ENCODE data around the gene APOO. TPM values are rescaled to one million over a fixed set of nuclear protein-coding genes. Genes with fewer than 3 reads are reported as not detected.
"Not testable (repeated sequence)": the region's sequence is repeated elsewhere in the genome, so short reads cannot be mapped to it uniquely, and the experiment has no call there.

APOO gene
- total RNA-seq, 2 donors from 2014 or later: 13.7 to 13.9 TPM

GRCh38 chrX:23879380-23880090 lies 28.2 kb downstream of the APOO start:
- intact Hi-C loops (cut with DNase I): no loop called here
- no peak for DNase-seq (ENCODE audit: low spot score)

- intact Hi-C loops (cut with DNase I): no loop called here
- DNase-seq (ENCODE audit: low spot score): no peak
Measured at GRCh38 chrX:23871905-23872546, 35.7 kb downstream of the APOO start.

GRCh38 chrX:23870041-23870440 lies 37.7 kb downstream of the APOO start:
- no peak for DNase-seq (ENCODE audit: low spot score)
- intact Hi-C loops (cut with DNase I): no loop called here

GRCh38 chrX:23864742-23865326 lies 42.9 kb downstream of the APOO start:
- no peak for DNase-seq (ENCODE audit: low spot score)
- intact Hi-C loops (cut with DNase I): no loop called here

GRCh38 chrX:23861952-23862351 lies 45.8 kb downstream of the APOO start:
- DNase-seq (ENCODE audit: low spot score); intact Hi-C loops (cut with DNase I): not testable (repeated sequence)

GRCh38 chrX:23861215-23861896 lies 46.4 kb downstream of the APOO start:
- intact Hi-C loops (cut with DNase I): no loop called here
- DNase-seq (ENCODE audit: low spot score): no peak

GRCh38 chrX:23859238-23859637 lies 48.5 kb downstream of the APOO start:
- DNase-seq (ENCODE audit: low spot score): not testable (repeated sequence)

GRCh38 chrX:23857935-23858334 lies 49.8 kb downstream of the APOO start:
- DNase-seq (ENCODE audit: low spot score): no peak
- intact Hi-C loops (cut with DNase I): no loop called here

More at GRCh38 chrX:23859238-23859637, 48.5 kb downstream of the APOO start:
- intact Hi-C loops (cut with DNase I): not testable (repeated sequence)

GRCh38 chrX:23857363-23857762 lies 50.4 kb downstream of the APOO start:
- no peak for DNase-seq (ENCODE audit: low spot score)
- intact Hi-C loops (cut with DNase I): no loop called here

- intact Hi-C loops (cut with DNase I): no loop called here
- no peak for DNase-seq (ENCODE audit: low spot score)
Measured at GRCh38 chrX:23855569-23855968, 52.2 kb downstream of the APOO start.

- DNase-seq (ENCODE audit: low spot score): no peak
- intact Hi-C loops (cut with DNase I): no loop called here
Measured at GRCh38 chrX:23854945-23855344, 52.8 kb downstream of the APOO start.

- intact Hi-C loops (cut with DNase I): no loop called here
- DNase-seq (ENCODE audit: low spot score): no peak
Measured at GRCh38 chrX:23854122-23854521, 53.6 kb downstream of the APOO start.

- intact Hi-C loops (cut with DNase I): no loop called here
- no peak for DNase-seq (ENCODE audit: low spot score)
Measured at GRCh38 chrX:23851544-23851943, 56.2 kb downstream of the APOO start.

GRCh38 chrX:23849241-23849640 lies 58.5 kb downstream of the APOO start:
- DNase-seq (ENCODE audit: low spot score): no peak
- intact Hi-C loops (cut with DNase I): no loop called here

GRCh38 chrX:23845351-23845817 lies 62.4 kb downstream of the APOO start:
- DNase-seq (ENCODE audit: low spot score): no peak
- intact Hi-C loops (cut with DNase I): no loop called here

- DNase-seq (ENCODE audit: low spot score): no peak
- intact Hi-C loops (cut with DNase I): no loop called here
Measured at GRCh38 chrX:23844502-23845138, 63.1 kb downstream of the APOO start.

GRCh38 chrX:23841847-23842522 lies 65.8 kb downstream of the APOO start:
- DNase-seq (ENCODE audit: low spot score): no peak
- intact Hi-C loops (cut with DNase I): no loop called here

GRCh38 chrX:23840674-23841073 lies 67.1 kb downstream of the APOO start:
- intact Hi-C loops (cut with DNase I): no loop called here
- DNase-seq (ENCODE audit: low spot score): no peak

GRCh38 chrX:23838953-23839352 lies 68.8 kb downstream of the APOO start:
- no peak for DNase-seq (ENCODE audit: low spot score)
- intact Hi-C loops (cut with DNase I): no loop called here
